ENCODE measurements around the gene PPP1R1C. TPM values are rescaled to one million over a fixed set of nuclear protein-coding genes. Genes with fewer than 3 reads are reported as not detected.

The PPP1R1C gene
- total RNA-seq, 4 donors from 2014 or later, result 0.58 TPM; not detected in 3

- H3K27ac ChIP-seq, result no peak overlapping the region
- peaks cover 6 to 32% (median 14%) of the 10 kb centered on the region in 3 donors for H3K4me1 ChIP-seq
- no peak overlapping the region for H3K4me3 ChIP-seq
- H3K9me3 ChIP-seq, result no peaks in the 10 kb centered on the region
- H3K27me3 ChIP-seq, result no peaks in the 10 kb centered on the region
- 57 to 89% methylated on average over 1 of the region's 1 CpG for WGBS, 2 donors (ENCODE audit: low coverage in 1 of 2)
- H3K36me3 ChIP-seq, result no peaks in the 10 kb centered on the region
- TF ChIP-seq POLR2A (IDR thresholded peaks at IDR 0.05), result no peak
- no peak for TF ChIP-seq EP300 (IDR thresholded peaks at IDR 0.05)
- no peak for TF ChIP-seq CTCF (IDR thresholded peaks at IDR 0.05)
- TF ChIP-seq POLR2AphosphoS5 (IDR thresholded peaks at IDR 0.05), result no peak
- ATAC-seq, result no peak
These were observed 1.6 kb upstream of the PPP1R1C start for GRCh38 chr2:181984060-181984459.

- H3K27ac ChIP-seq, result peak overlapping the region; percentile 29 to 66 (median 50)
- WGBS, 2 donors (ENCODE audit: low coverage in 1 of 2), result 14 to 17% methylated on average over 3 to 4 of the region's 4 CpGs
- no peak for ATAC-seq
- H3K36me3 ChIP-seq, result no peaks in the 10 kb centered on the region
- TF ChIP-seq CTCF (IDR thresholded peaks at IDR 0.05) (no peak), POLR2A (IDR thresholded peaks at IDR 0.05) (no peak), POLR2AphosphoS5 (IDR thresholded peaks at IDR 0.05) (no peak), EP300 (IDR thresholded peaks at IDR 0.05) (no peak)
- H3K27me3 ChIP-seq, result no peaks in the 10 kb centered on the region
- H3K9me3 ChIP-seq, result no peaks in the 10 kb centered on the region
- H3K4me3 ChIP-seq, result no peak overlapping the region
- H3K4me1 ChIP-seq, result peaks cover 11 to 37% (median 14%) of the 10 kb centered on the region in 3 donors
These were observed 630 bp upstream of the PPP1R1C start for GRCh38 chr2:181984814-181985631.

- Histone ChIP-seq H3K4me1 (peaks cover 11 to 37% (median 14%) of the 10 kb centered on the region in 3 donors), H3K27me3 (no peaks in the 10 kb centered on the region), H3K4me3 (no peak overlapping the region), H3K27ac (peak overlapping the region in 1 of 4 donors; percentile 41), H3K9me3 (no peaks in the 10 kb centered on the region), H3K36me3 (no peaks in the 10 kb centered on the region)
- 34 to 51% methylated on average over 7 of the region's 7 CpGs for WGBS, 2 donors (ENCODE audit: low coverage in 1 of 2)
- no peak for ATAC-seq
- TF ChIP-seq POLR2AphosphoS5 (IDR thresholded peaks at IDR 0.05) (no peak), CTCF (IDR thresholded peaks at IDR 0.05) (no peak), EP300 (IDR thresholded peaks at IDR 0.05) (no peak), POLR2A (IDR thresholded peaks at IDR 0.05) (no peak)
These were observed 2.7 kb downstream of the PPP1R1C start for GRCh38 chr2:181988154-181988924.

GRCh38 chr2:181989099-181989498, 3.4 kb downstream of the PPP1R1C start:
- Histone ChIP-seq H3K27me3 (no peaks in the 10 kb centered on the region), H3K9me3 (no peaks in the 10 kb centered on the region), H3K4me1 (peaks cover 11 to 37% (median 14%) of the 10 kb centered on the region in 3 donors), H3K27ac (peak overlapping the region in 1 of 4 donors; percentile 41), H3K4me3 (no peak overlapping the region), H3K36me3 (no peaks in the 10 kb centered on the region)
- WGBS, 2 donors (ENCODE audit: low coverage in 1 of 2), result 50 to 55% methylated on average over 1 of the region's 1 CpG
- no peak for ATAC-seq
- no peak for TF ChIP-seq POLR2AphosphoS5 (IDR thresholded peaks at IDR 0.05)
- no peak for TF ChIP-seq CTCF (IDR thresholded peaks at IDR 0.05)
- no peak for TF ChIP-seq POLR2A (IDR thresholded peaks at IDR 0.05)
- TF ChIP-seq EP300 (IDR thresholded peaks at IDR 0.05), result no peak

Data from gastroesophageal sphincter (tissue), 4 donors.